ENCODE data around the gene HNF4A.
"Not testable (repeated sequence)": the region's sequence is repeated elsewhere in the genome, so short reads cannot be mapped to it uniquely, and the experiment has no call there.

HNF4A gene

GRCh38 chr20:44472283-44472682 is 116.8 kb downstream of the HNF4A start:
- not testable (repeated sequence) for H3K9ac ChIP-seq (ENCODE audit: low read length); H3K9me3 ChIP-seq (ENCODE audit: low read length); H3K27ac ChIP-seq (ENCODE audit: low read depth, low read length); H3K4me3 ChIP-seq (ENCODE audit: low read depth in 1 of 2, low read length in 2 of 2); H3K27me3 ChIP-seq (ENCODE audit: control insufficient read depth in 1 of 2, insufficient read depth in 2 of 2, low read length in 2 of 2); H3K4me1 ChIP-seq (ENCODE audit: insufficient read depth, low read length); H3K36me3 ChIP-seq (ENCODE audit: insufficient read depth, low read length)

- peak overlapping the region; percentile 52 for H3K9ac ChIP-seq (ENCODE audit: low read length)
- peak overlapping the region; percentile 71 to 75 for H3K4me3 ChIP-seq (ENCODE audit: low read depth in 1 of 2, low read length in 2 of 2)
- peaks cover 2% of the 10 kb centered on the region for H3K36me3 ChIP-seq (ENCODE audit: insufficient read depth, low read length)
- peak overlapping the region; percentile 94 for H3K27ac ChIP-seq (ENCODE audit: low read depth, low read length)
- peaks cover 7% of the 10 kb centered on the region for H3K4me1 ChIP-seq (ENCODE audit: insufficient read depth, low read length)
- H3K27me3 ChIP-seq (ENCODE audit: control insufficient read depth in 1 of 2, insufficient read depth in 2 of 2, low read length in 2 of 2) = no peaks in the 10 kb centered on the region
- H3K9me3 ChIP-seq (ENCODE audit: low read length) = no peaks in the 10 kb centered on the region
Observed at GRCh38 chr20:44475372-44475693, 119.8 kb downstream of the HNF4A start.

- no peaks in the 10 kb centered on the region for H3K27me3 ChIP-seq (ENCODE audit: control insufficient read depth in 1 of 2, insufficient read depth in 2 of 2, low read length in 2 of 2)
- H3K36me3 ChIP-seq (ENCODE audit: insufficient read depth, low read length) = peaks cover 8% of the 10 kb centered on the region
- peak within 1 kb of the TSS; percentile 71 to 75 for H3K4me3 ChIP-seq (ENCODE audit: low read depth in 1 of 2, low read length in 2 of 2)
- H3K27ac ChIP-seq (ENCODE audit: low read depth, low read length) = peak within 1 kb of the TSS; percentile 94
- H3K4me1 ChIP-seq (ENCODE audit: insufficient read depth, low read length) = peaks cover 7% of the 10 kb centered on the region
- peak within 1 kb of the TSS; percentile 52 for H3K9ac ChIP-seq (ENCODE audit: low read length)
- H3K9me3 ChIP-seq (ENCODE audit: low read length) = no peaks in the 10 kb centered on the region
Observed at GRCh38 chr20:44475694-44476560, 120.4 kb downstream of the HNF4A start, which contains the start of gene TTPAL. TSS of gene TTPAL (plus strand) at chr20:44475874. CDS start at chr20:44480000, 4,126 bp downstream.

- no peak overlapping the region for H3K27ac ChIP-seq (ENCODE audit: low read depth, low read length)
- H3K4me1 ChIP-seq (ENCODE audit: insufficient read depth, low read length) = peaks cover 7% of the 10 kb centered on the region
- H3K9ac ChIP-seq (ENCODE audit: low read length) = no peak overlapping the region
- no peak overlapping the region for H3K4me3 ChIP-seq (ENCODE audit: low read depth in 1 of 2, low read length in 2 of 2)
- H3K9me3 ChIP-seq (ENCODE audit: low read length) = no peaks in the 10 kb centered on the region
- H3K36me3 ChIP-seq (ENCODE audit: insufficient read depth, low read length) = peaks cover 17% of the 10 kb centered on the region
- no peaks in the 10 kb centered on the region for H3K27me3 ChIP-seq (ENCODE audit: control insufficient read depth in 1 of 2, insufficient read depth in 2 of 2, low read length in 2 of 2)
Observed at GRCh38 chr20:44477151-44477550, 121.7 kb downstream of the HNF4A start.

GRCh38 chr20:44478206-44478605 is 122.7 kb downstream of the HNF4A start:
- Histone ChIP-seq H3K4me3 (ENCODE audit: low read depth in 1 of 2, low read length in 2 of 2) (no peak overlapping the region), H3K27me3 (ENCODE audit: control insufficient read depth in 1 of 2, insufficient read depth in 2 of 2, low read length in 2 of 2) (no peaks in the 10 kb centered on the region), H3K9ac (ENCODE audit: low read length) (no peak overlapping the region), H3K9me3 (ENCODE audit: low read length) (no peaks in the 10 kb centered on the region), H3K4me1 (ENCODE audit: insufficient read depth, low read length) (peaks cover 7% of the 10 kb centered on the region), H3K36me3 (ENCODE audit: insufficient read depth, low read length) (peaks cover 20% of the 10 kb centered on the region), H3K27ac (ENCODE audit: low read depth, low read length) (no peak overlapping the region)

- Histone ChIP-seq H3K36me3 (ENCODE audit: insufficient read depth, low read length) (peaks cover 34% of the 10 kb centered on the region), H3K4me1 (ENCODE audit: insufficient read depth, low read length) (peaks cover 7% of the 10 kb centered on the region), H3K4me3 (ENCODE audit: low read depth in 1 of 2, low read length in 2 of 2) (no peak overlapping the region), H3K27ac (ENCODE audit: low read depth, low read length) (no peak overlapping the region), H3K9me3 (ENCODE audit: low read length) (no peaks in the 10 kb centered on the region), H3K27me3 (ENCODE audit: control insufficient read depth in 1 of 2, insufficient read depth in 2 of 2, low read length in 2 of 2) (no peaks in the 10 kb centered on the region), H3K9ac (ENCODE audit: low read length) (no peak overlapping the region)
Observed at GRCh38 chr20:44479643-44480042, 124.1 kb downstream of the HNF4A start.

- Histone ChIP-seq H3K9me3 (ENCODE audit: low read length) (no peaks in the 10 kb centered on the region), H3K4me1 (ENCODE audit: insufficient read depth, low read length) (peaks cover 4% of the 10 kb centered on the region), H3K4me3 (ENCODE audit: low read depth in 1 of 2, low read length in 2 of 2) (no peak overlapping the region), H3K27me3 (ENCODE audit: control insufficient read depth in 1 of 2, insufficient read depth in 2 of 2, low read length in 2 of 2) (no peaks in the 10 kb centered on the region), H3K27ac (ENCODE audit: low read depth, low read length) (no peak overlapping the region), H3K36me3 (ENCODE audit: insufficient read depth, low read length) (peaks cover 35% of the 10 kb centered on the region), H3K9ac (ENCODE audit: low read length) (no peak overlapping the region)
Observed at GRCh38 chr20:44480097-44480496, 124.6 kb downstream of the HNF4A start.

- H3K27me3 ChIP-seq (ENCODE audit: control insufficient read depth in 1 of 2, insufficient read depth in 2 of 2, low read length in 2 of 2) = no peaks in the 10 kb centered on the region
- H3K4me3 ChIP-seq (ENCODE audit: low read depth in 1 of 2, low read length in 2 of 2) = no peak overlapping the region
- peaks cover 41% of the 10 kb centered on the region for H3K36me3 ChIP-seq (ENCODE audit: insufficient read depth, low read length)
- H3K27ac ChIP-seq (ENCODE audit: low read depth, low read length) = no peak overlapping the region
- no peak overlapping the region for H3K9ac ChIP-seq (ENCODE audit: low read length)
- H3K9me3 ChIP-seq (ENCODE audit: low read length) = no peaks in the 10 kb centered on the region
- H3K4me1 ChIP-seq (ENCODE audit: insufficient read depth, low read length) = no peaks in the 10 kb centered on the region
Observed at GRCh38 chr20:44481719-44482416, 126.4 kb downstream of the HNF4A start.

GRCh38 chr20:44483112-44483511 is 127.6 kb downstream of the HNF4A start:
- Histone ChIP-seq H3K27me3 (ENCODE audit: control insufficient read depth in 1 of 2, insufficient read depth in 2 of 2, low read length in 2 of 2) (no peaks in the 10 kb centered on the region), H3K9ac (ENCODE audit: low read length) (no peak overlapping the region), H3K36me3 (ENCODE audit: insufficient read depth, low read length) (peaks cover 41% of the 10 kb centered on the region), H3K27ac (ENCODE audit: low read depth, low read length) (no peak overlapping the region), H3K4me3 (ENCODE audit: low read depth in 1 of 2, low read length in 2 of 2) (no peak overlapping the region), H3K9me3 (ENCODE audit: low read length) (no peaks in the 10 kb centered on the region), H3K4me1 (ENCODE audit: insufficient read depth, low read length) (no peaks in the 10 kb centered on the region)
